K562 (cell line): Measurements from ENCODE around the gene ITGA2B. TPM values are rescaled to one million over a fixed set of nuclear protein-coding genes. Genes with fewer than 3 reads are reported as not detected.

Source experiments
- ATAC-seq: fragments of 200-7000 bp; cut with Tn5 transposase; 3 replicates; pipeline ENCODE4 v1.9.1; 2020; ENCODE audit warnings: moderate library complexity
- BruUV-seq: library from RNA; stranded (reverse); fragments of 400-500 nt; replicated peaks from 2 replicates; lab custom pipeline; 2021; lab: Mats Ljungman, UMichigan
- CTCF ChIA-PET: fragments of 300-600 bp; formaldehyde crosslinking; extraction: SDS; loops from one replicate; lab custom pipeline; 2021; ENCODE audit warnings: low intra/inter-chr PET ratio; lab: Yijun Ruan, JAX
- POLR2A ChIA-PET: fragments of 300-600, 350-650 bp; sonication (Branson Sonifier 250); formaldehyde crosslinking; extraction: SDS; loops from one replicate; lab custom pipeline; 2021; ENCODE audit warnings: antibody characterized with exemption, inconsistent platforms; lab: Yijun Ruan, JAX
- DNase-seq, 4 experiments: peaks; one replicate each; pipeline versions ENCODE4 v3.0.0 to v3.0.0-alpha.2; 2011 to 2018; ENCODE audit warnings: low spot score in 3 of 4, mixed read lengths in 3 of 4; ENCODE audit errors: extremely low read depth in 1 of 4
- FAIRE-seq: peaks from 2 replicates; lab custom pipeline; 2011; peaks lifted over from hg19 to GRCh38; lab: Jason Lieb, UNC
- H2AFZ ChIP-seq: 2 replicates; pipeline ENCODE4 v1.6.0; 2011; ENCODE audit warnings: low read depth, low read length, control low read depth, inconsistent platforms
- H3K27ac ChIP-seq: fragments of 200-600 bp; 3 replicates; pipeline ENCODE4 v1.8.0; 2011; ENCODE audit warnings: low read depth, mild to moderate bottlenecking, control low read depth, inconsistent platforms, low read length, moderate library complexity, mixed read lengths; ENCODE audit errors: extremely low read depth
- H3K27me3 ChIP-seq, 2 experiments: fragments of 300-600 bp in 1 of 2; 2 replicates in 1 of 2; 3 replicates in 1 of 2; pipeline versions ENCODE4 v1.6.0 to v1.8.0; 2011; ENCODE audit warnings: inconsistent platforms in 2 of 2, low read length in 2 of 2, mild to moderate bottlenecking in 1 of 2, mixed read lengths in 1 of 2, moderate library complexity in 1 of 2; ENCODE audit not compliant: control insufficient read depth in 2 of 2, insufficient read depth in 2 of 2
- H3K36me3 ChIP-seq: fragments of 300-600 bp; 3 replicates; pipeline ENCODE4 v1.8.0; 2011; ENCODE audit warnings: mild to moderate bottlenecking, low read length, inconsistent platforms; ENCODE audit not compliant: control insufficient read depth, insufficient read depth
- H3K4me1 ChIP-seq, 2 experiments: fragments of 200-600 bp in 1 of 2; replicated peaks in 1 of 2; 2 replicates in 1 of 2; 3 replicates in 1 of 2; pipeline versions ENCODE4 v1.5.1 to v1.8.0; 2011; ENCODE audit warnings: inconsistent platforms in 2 of 2, low read length in 2 of 2, mild to moderate bottlenecking in 1 of 2, mixed read lengths in 1 of 2, moderate library complexity in 1 of 2; ENCODE audit not compliant: control insufficient read depth in 2 of 2, insufficient read depth in 2 of 2
- H3K4me2 ChIP-seq: 2 replicates; pipeline ENCODE4 v1.6.1; 2011; ENCODE audit warnings: low read length, control low read depth, inconsistent platforms, mixed read lengths; ENCODE audit not compliant: insufficient read depth
- H3K4me3 ChIP-seq: fragments of 200-600 bp; sonication (generic), shearing (Covaris generic); 2 replicates; pipeline ENCODE4 v1.5.1; 2016; ENCODE audit warnings: control low read depth, inconsistent platforms
- H3K79me2 ChIP-seq: fragments of 200-600 bp; 3 replicates; pipeline ENCODE4 v1.8.0; 2011; ENCODE audit warnings: low read length, inconsistent platforms; ENCODE audit not compliant: control insufficient read depth, insufficient read depth
- H3K9ac ChIP-seq, 2 experiments: 2 replicates each; pipeline versions ENCODE4 v1.6.0 to v1.6.1; 2011; ENCODE audit warnings: low read depth in 2 of 2, low read length in 2 of 2, control low read depth in 1 of 2, inconsistent platforms in 1 of 2, mild to moderate bottlenecking in 1 of 2, mixed read lengths in 1 of 2; ENCODE audit not compliant: insufficient read depth in 1 of 2
- H3K9me1 ChIP-seq: one replicate; pipeline ENCODE4 v1.6.0; 2011; ENCODE audit warnings: inconsistent platforms, mild to moderate bottlenecking, low read length, moderate library complexity; ENCODE audit not compliant: control insufficient read depth, insufficient read depth
- H3K9me3 ChIP-seq: replicated peaks from 2 replicates; pipeline ENCODE4 v1.5.1; 2011; ENCODE audit warnings: low read depth, low read length, inconsistent platforms; ENCODE audit not compliant: control insufficient read depth, insufficient read depth
- H4K20me1 ChIP-seq: replicated peaks from 2 replicates; pipeline ENCODE4 v1.6.1; 2011; ENCODE audit warnings: low read length, inconsistent platforms, mixed read lengths; ENCODE audit not compliant: control insufficient read depth, insufficient read depth
- BCOR ChIP-seq: fragments of 450-650 bp; IDR thresholded peaks from 2 replicates; pipeline ENCODE4 v1.6.1; 2016
- CHD1 ChIP-seq: fragments of 200-600 bp; sonication (generic); IDR thresholded peaks from one replicate; pipeline ENCODE4 v1.6.1; 2012; ENCODE audit warnings: mild to moderate bottlenecking, moderate library complexity, low read length, inconsistent platforms
- DIDO1 ChIP-seq: fragments of 450-650 bp; IDR thresholded peaks from 2 replicates; pipeline ENCODE4 v1.6.1; 2016; ENCODE audit warnings: low read depth, missing biosample characterization, missing genetic modification characterization
- HNRNPH1 ChIP-seq: fragments of 200-400 bp; formaldehyde crosslinking; optimal IDR thresholded peaks from 2 replicates; pipeline ENCODE3; 2017; ENCODE audit warnings: low read depth, mild to moderate bottlenecking, low read length, moderate library complexity
- PATZ1 ChIP-seq: fragments of 250-450 bp; sonication (Bioruptor Pico); IDR thresholded peaks from 2 replicates; pipeline ENCODE4 v1.5.0; 2020; ENCODE audit warnings: mild to moderate bottlenecking, borderline replicate concordance
- ZFP30 ChIP-seq: fragments of 250-450 bp; sonication (Bioruptor Pico); IDR thresholded peaks from 2 replicates; pipeline ENCODE4 v1.8.0; 2022; ENCODE audit warnings: moderate library complexity, mild to moderate bottlenecking, inconsistent platforms, borderline replicate concordance
- ZNF830 ChIP-seq: fragments of 250-450 bp; sonication (Bioruptor Pico); IDR thresholded peaks from 2 replicates; pipeline ENCODE4 v1.5.0; 2021; ENCODE audit warnings: mild to moderate bottlenecking
- ZZZ3 ChIP-seq: fragments of 450-650 bp; IDR thresholded peaks from 2 replicates; pipeline ENCODE4 v1.6.1; 2016; ENCODE audit warnings: antibody characterized with exemption, mild to moderate bottlenecking, moderate library complexity
- WGBS: fragments of 100-300 bp; shearing (Covaris generic); methylation state at CpG from one replicate; pipeline ENCODE4 v1.1.6; 2016; ENCODE audit warnings: low coverage, mixed read lengths; ENCODE audit not compliant: insufficient coverage; ENCODE audit errors: missing lambda C conversion rate; 5-methylcytosine and 5-hydroxymethylcytosine counted together
- in situ Hi-C: fragments of 300-500 bp; cut with MboI; formaldehyde crosslinking; loops from 4 replicates; pipeline ENCODE4 v1.15.0; 2018; ENCODE audit warnings: inconsistent platforms, mixed read lengths
- intact Hi-C: fragments of 100-400 bp; cut with micrococcal nuclease; formaldehyde crosslinking; loops from 2 replicates; pipeline ENCODE4 v1.14.2; 2022
- polyA plus RNA-seq, 8 experiments: library from polyadenylated mRNA; depleted of rRNA in 4 of 8; stranded (reverse) in 5 of 8; unstranded in 3 of 8; fragments of >200 nt; fragmentation: Nextera tagmentation in 2 of 8; fragmentation: Illumina TruSeq in 1 of 8; extraction: Ambion mirVana in 2 of 8; extraction: Trizol in 1 of 8; gene quantifications; 2 replicates each; pipeline versions ENCODE4 v1.2.1 to v1.2.3, GENCODE V29; 2011 to 2014; ENCODE audit warnings: inconsistent platforms in 1 of 8, missing spikeins in 1 of 8
- total RNA-seq, 7 experiments: library from RNA; depleted of rRNA in 6 of 7; stranded (reverse); fragments of >200 nt in 6 of 7; fragmentation: Illumina TruSeq in 2 of 7; extraction: Trizol in 2 of 7; gene quantifications; 2 replicates each; pipeline versions ENCODE4 v1.2.1 to v1.2.3, GENCODE V29; 2011 to 2021; ENCODE audit warnings: low replicate concordance in 1 of 7
- TF ChIP-seq, protein P1 (sequence below): fragments of 250-450 bp; sonication (Bioruptor Pico); IDR thresholded peaks from 2 replicates; pipeline ENCODE4 v1.9.0; 2021; ENCODE audit warnings: mild to moderate bottlenecking
- TF ChIP-seq, protein P2 (sequence below), 2 experiments: fragments of 450-650 bp in 1 of 2; sonication (generic) in 1 of 2; formaldehyde crosslinking in 1 of 2; IDR thresholded peaks; 2 replicates each; pipeline versions ENCODE4 v1.7.1 to v1.9.0; 2016 to 2022; ENCODE audit warnings: inconsistent platforms in 1 of 2, mild to moderate bottlenecking in 1 of 2, missing genetic modification reagents in 1 of 2

Gene ITGA2B
- total and polyA plus RNA-seq, 9 of the 15 experiments (the other 6 are each of a cell fraction or from before 2014, with no cell fraction given), result 1.1 to 26.4 (median 5.6) TPM

GRCh38 chr17:44324092-44324570 lies 65.3 kb downstream of the ITGA2B start:
- intact Hi-C loops, result loop anchor here (1.0 to 2.0 kb wide), 2 partner anchors 36 to 57 kb away; no protein-coding TSS in a partner anchor
- peak overlapping the region; percentile 92 for H3K4me2 ChIP-seq
- H3K36me3 ChIP-seq, result peaks cover 40% of the 10 kb centered on the region; the same call in 2 of the 3 replicates
- peak overlapping the region; percentile 85 for H3K4me3 ChIP-seq
- H3K9me1 ChIP-seq, result no peaks in the 10 kb centered on the region
- WGBS, result under 1% methylated on average over 34 of the region's 38 CpGs
- in situ Hi-C loops, result no loop called here
- POLR2A ChIA-PET, result interaction anchor here (0.9 to 2.1 kb wide), 6 partner anchors 8 to 575 kb away, joined by 3 to 6 read pairs (median 4); partner anchors contain the start of gene UBTF
- DNase-seq (peak in 2 of 4 experiments; percentile 25 to 41), FAIRE-seq (peak; percentile 54), ATAC-seq (peak; percentile 15)
- BruUV-seq, result no TSS peak
- H3K27me3 ChIP-seq, result no peaks in the 10 kb centered on the region
- peak overlapping the region; percentile 83 for H3K27ac ChIP-seq
- peaks cover 9 to 74% of the 10 kb centered on the region in 2 experiments; a peak in 4 of 5 replicates for H3K4me1 ChIP-seq
- H3K9me3 ChIP-seq, result no peaks in the 10 kb centered on the region
- CTCF ChIA-PET, result no interaction called here
- peaks cover 30% of the 10 kb centered on the region for H3K79me2 ChIP-seq
- peak overlapping the region; percentile 67; the same call in 1 of the 2 replicates for H2AFZ ChIP-seq
- peak overlapping the region; percentile 85 to 100 for H3K9ac ChIP-seq
- no peaks in the 10 kb centered on the region; the same call in 1 of the 2 replicates for H4K20me1 ChIP-seq
- TF ChIP-seq, protein P1, sequence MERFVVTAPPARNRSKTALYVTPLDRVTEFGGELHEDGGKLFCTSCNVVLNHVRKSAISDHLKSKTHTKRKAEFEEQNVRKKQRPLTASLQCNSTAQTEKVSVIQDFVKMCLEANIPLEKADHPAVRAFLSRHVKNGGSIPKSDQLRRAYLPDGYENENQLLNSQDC (CRISPR knock-in tag), result no peak
- TF ChIP-seq ZNF830 (CRISPR knock-in tag) (0 out of 2 replicates have a peak, but pooled peaks have one; percentile 35), ZZZ3 (no peak), HNRNPH1 (no peak), PATZ1 (CRISPR knock-in tag) (no peak), ZFP30 (no peak), DIDO1 (tag) (no peak), CHD1 (peak; percentile 57), BCOR (no peak)
- TF ChIP-seq, protein P2, sequence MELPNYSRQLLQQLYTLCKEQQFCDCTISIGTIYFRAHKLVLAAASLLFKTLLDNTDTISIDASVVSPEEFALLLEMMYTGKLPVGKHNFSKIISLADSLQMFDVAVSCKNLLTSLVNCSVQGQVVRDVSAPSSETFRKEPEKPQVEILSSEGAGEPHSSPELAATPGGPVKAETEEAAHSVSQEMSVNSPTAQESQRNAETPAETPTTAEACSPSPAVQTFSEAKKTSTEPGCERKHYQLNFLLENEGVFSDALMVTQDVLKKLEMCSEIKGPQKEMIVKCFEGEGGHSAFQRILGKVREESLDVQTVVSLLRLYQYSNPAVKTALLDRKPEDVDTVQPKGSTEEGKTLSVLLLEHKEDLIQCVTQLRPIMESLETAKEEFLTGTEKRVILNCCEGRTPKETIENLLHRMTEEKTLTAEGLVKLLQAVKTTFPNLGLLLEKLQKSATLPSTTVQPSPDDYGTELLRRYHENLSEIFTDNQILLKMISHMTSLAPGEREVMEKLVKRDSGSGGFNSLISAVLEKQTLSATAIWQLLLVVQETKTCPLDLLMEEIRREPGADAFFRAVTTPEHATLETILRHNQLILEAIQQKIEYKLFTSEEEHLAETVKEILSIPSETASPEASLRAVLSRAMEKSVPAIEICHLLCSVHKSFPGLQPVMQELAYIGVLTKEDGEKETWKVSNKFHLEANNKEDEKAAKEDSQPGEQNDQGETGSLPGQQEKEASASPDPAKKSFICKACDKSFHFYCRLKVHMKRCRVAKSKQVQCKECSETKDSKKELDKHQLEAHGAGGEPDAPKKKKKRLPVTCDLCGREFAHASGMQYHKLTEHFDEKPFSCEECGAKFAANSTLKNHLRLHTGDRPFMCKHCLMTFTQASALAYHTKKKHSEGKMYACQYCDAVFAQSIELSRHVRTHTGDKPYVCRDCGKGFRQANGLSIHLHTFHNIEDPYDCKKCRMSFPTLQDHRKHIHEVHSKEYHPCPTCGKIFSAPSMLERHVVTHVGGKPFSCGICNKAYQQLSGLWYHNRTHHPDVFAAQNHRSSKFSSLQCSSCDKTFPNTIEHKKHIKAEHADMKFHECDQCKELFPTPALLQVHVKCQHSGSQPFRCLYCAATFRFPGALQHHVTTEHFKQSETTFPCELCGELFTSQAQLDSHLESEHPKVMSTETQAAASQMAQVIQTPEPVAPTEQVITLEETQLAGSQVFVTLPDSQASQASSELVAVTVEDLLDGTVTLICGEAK (IDR thresholded peaks at IDR 0.05), result no peak
- TF ChIP-seq, protein P2 (CRISPR knock-in tag; IDR thresholded peaks at IDR 0.05), result 0 out of 2 replicates have a peak, but pooled peaks have one; percentile 9
